Endothelial cell of umbilical vein (primary cell): ENCODE measurements around the gene NCKAP5. TPM values are rescaled to one million over a fixed set of nuclear protein-coding genes. Genes with fewer than 3 reads are reported as not detected.

Experiments used
- BruUV-seq: library from RNA; stranded (reverse); fragments of 400-500 nt; replicated peaks from 2 replicates; lab custom pipeline; 2021; lab: Mats Ljungman, UMichigan
- CTCF ChIA-PET: fragments of 300-600, 350-600 bp; sonication (Branson Sonifier 250); formaldehyde crosslinking; loops from one replicate; lab custom pipeline; 2021; ENCODE audit warnings: antibody characterized with exemption, inconsistent platforms; lab: Charles Lee
- POLR2A ChIA-PET: fragments of 300-600, 350-600 bp; sonication (Branson Sonifier 250); formaldehyde crosslinking; loops from one replicate; lab custom pipeline; 2021; ENCODE audit warnings: antibody characterized with exemption, inconsistent platforms; lab: Charles Lee
- DNase-seq: peaks from one replicate; pipeline ENCODE4 v3.0.0-alpha.2; 2011; ENCODE audit warnings: low read depth, low spot score
- FAIRE-seq: peaks from 2 replicates; lab custom pipeline; 2011; peaks lifted over from hg19 to GRCh38; lab: Jason Lieb, UNC
- H2AFZ ChIP-seq: 2 replicates; pipeline ENCODE4 v1.6.0; 2012; ENCODE audit warnings: low read depth, low read length, control low read depth, inconsistent platforms
- H3K27ac ChIP-seq: 2 replicates; pipeline ENCODE4 v1.5.1; 2011; ENCODE audit warnings: low read depth, mild to moderate bottlenecking, control low read depth, low read length, moderate library complexity; ENCODE audit not compliant: insufficient read depth
- H3K27me3 ChIP-seq, 2 experiments: 2 replicates each; pipeline versions ENCODE4 v1.6.0 to v1.6.1; 2011; ENCODE audit warnings: low read length in 2 of 2, mixed read lengths in 1 of 2; ENCODE audit not compliant: control insufficient read depth in 2 of 2, insufficient read depth in 2 of 2
- H3K36me3 ChIP-seq, 2 experiments: 2 replicates in 1 of 2; 3 replicates in 1 of 2; pipeline ENCODE4 v1.5.1; 2011; ENCODE audit warnings: low read length in 2 of 2, mild to moderate bottlenecking in 1 of 2, moderate library complexity in 1 of 2; ENCODE audit not compliant: control insufficient read depth in 2 of 2, insufficient read depth in 2 of 2; ENCODE audit errors: extremely low read depth in 1 of 2
- H3K4me1 ChIP-seq: 3 replicates; pipeline ENCODE4 v1.5.1; 2011; ENCODE audit warnings: mild to moderate bottlenecking, low read length; ENCODE audit not compliant: control insufficient read depth, insufficient read depth; ENCODE audit errors: extremely low read depth
- H3K4me2 ChIP-seq: 2 replicates; pipeline ENCODE4 v1.6.1; 2011; ENCODE audit warnings: low read length, control low read depth, mixed read lengths; ENCODE audit not compliant: insufficient read depth
- H3K4me3 ChIP-seq, 3 experiments: fragments of 200-600 bp in 1 of 3; sonication (generic), shearing (Covaris generic) in 1 of 3; replicated peaks in 1 of 3; 2 replicates each; pipeline ENCODE4 v1.5.1; 2011 to 2016; ENCODE audit warnings: control low read depth in 3 of 3, low read length in 3 of 3, mild to moderate bottlenecking in 2 of 3, inconsistent platforms in 1 of 3, low read depth in 1 of 3, moderate library complexity in 1 of 3; ENCODE audit not compliant: insufficient read depth in 1 of 3
- H3K79me2 ChIP-seq: 2 replicates; pipeline ENCODE4 v1.6.0; 2012; ENCODE audit warnings: low read length, inconsistent platforms; ENCODE audit not compliant: control insufficient read depth, insufficient read depth
- H3K9ac ChIP-seq: replicated peaks from 2 replicates; pipeline ENCODE3; 2011; ENCODE audit warnings: low read length, control low read depth; ENCODE audit not compliant: insufficient read depth; ENCODE audit errors: extremely low read depth
- H3K9me1 ChIP-seq: replicated peaks from 3 replicates; pipeline ENCODE4 v1.6.0; 2011; ENCODE audit warnings: mild to moderate bottlenecking, low read length; ENCODE audit not compliant: control insufficient read depth, insufficient read depth; ENCODE audit errors: extremely low read depth
- H3K9me3 ChIP-seq: replicated peaks from 2 replicates; pipeline ENCODE4 v1.5.1; 2012; ENCODE audit warnings: low read length, inconsistent platforms; ENCODE audit not compliant: control insufficient read depth, insufficient read depth
- H4K20me1 ChIP-seq: replicated peaks from 2 replicates; pipeline ENCODE3; 2011; ENCODE audit warnings: mild to moderate bottlenecking, low read length; ENCODE audit not compliant: control insufficient read depth, insufficient read depth; ENCODE audit errors: extremely low read depth
- EZH2 ChIP-seq: IDR thresholded peaks from 2 replicates; pipeline ENCODE4 v1.6.1; 2012; ENCODE audit warnings: borderline replicate concordance, low read depth, mild to moderate bottlenecking, moderate library complexity, low read length, inconsistent platforms; ENCODE audit not compliant: severe bottlenecking
- FOS ChIP-seq: IDR thresholded peaks from 2 replicates; pipeline ENCODE4 v1.6.1; 2011; ENCODE audit warnings: mild to moderate bottlenecking, low read length, moderate library complexity, borderline replicate concordance; ENCODE audit not compliant: insufficient read depth
- GATA2 ChIP-seq: IDR thresholded peaks from 2 replicates; pipeline ENCODE4 v1.7.0; 2011; ENCODE audit warnings: low read depth, mild to moderate bottlenecking, moderate library complexity, mixed read lengths, low read length; ENCODE audit not compliant: insufficient read length, insufficient read depth
- JUN ChIP-seq: IDR thresholded peaks from 2 replicates; pipeline ENCODE4 v1.6.1; 2011; ENCODE audit warnings: borderline replicate concordance, low read depth; ENCODE audit not compliant: insufficient read length, insufficient read depth
- MAX ChIP-seq: IDR thresholded peaks from 2 replicates; pipeline ENCODE4 v1.6.1; 2011; ENCODE audit not compliant: insufficient read depth, insufficient read length
- MYC ChIP-seq: IDR thresholded peaks from one replicate; pipeline ENCODE4 v1.6.1; 2011; ENCODE audit warnings: mild to moderate bottlenecking, low read depth, low read length
- POLR2A ChIP-seq: IDR thresholded peaks from 2 replicates; pipeline ENCODE4 v1.6.1; 2012; ENCODE audit warnings: low read depth, mild to moderate bottlenecking, control low read depth, low read length
- POLR2AphosphoS5 ChIP-seq: IDR thresholded peaks from 2 replicates; pipeline ENCODE4 v1.6.1; 2012; ENCODE audit warnings: low read depth, mild to moderate bottlenecking, control low read depth, low read length, moderate library complexity; ENCODE audit not compliant: insufficient read depth
- dilution Hi-C: fragments of 300-500 bp; cut with MboI; formaldehyde crosslinking; loops from one replicate; pipeline ENCODE4 v1.15.0; 2019; ENCODE audit warnings: low sequenced_read_pairs; ENCODE audit not compliant: extremely low pct_ligation_motif_present
- intact Hi-C: fragments of 100-400 bp; cut with micrococcal nuclease; formaldehyde crosslinking; loops from one replicate; pipeline ENCODE4 v1.10.0; 2022
- polyA plus RNA-seq, 4 experiments: library from polyadenylated mRNA; depleted of rRNA in 3 of 4; stranded (reverse) in 3 of 4; unstranded in 1 of 4; fragments of >200 nt; gene quantifications; 2 replicates each; pipeline versions ENCODE4 v1.2.1 to v1.2.3, GENCODE V29; 2011 to 2012; ENCODE audit warnings: missing spikeins in 1 of 4
- total RNA-seq: library from RNA; stranded (reverse); gene quantifications from 2 replicates; pipeline ENCODE4 v1.2.3, GENCODE V29; 2021
- TF ChIP-seq, protein P1 (sequence below), 2 donors: IDR thresholded peaks; 1 replicate in 1 of 2; 2 replicates in 1 of 2; pipeline ENCODE4 v1.5.1; 2011; ENCODE audit warnings: low read length in 2 of 2, mild to moderate bottlenecking in 2 of 2, moderate library complexity in 2 of 2, control low read depth in 1 of 2, inconsistent platforms in 1 of 2, low read depth in 1 of 2; ENCODE audit not compliant: insufficient read depth in 1 of 2; ENCODE audit errors: extremely low read depth in 1 of 2

NCKAP5 gene
- total and polyA plus RNA-seq, 2 donors (not counting 3 experiments of a cell fraction or from before 2014, with no cell fraction given) = 0.47 to 3.3 TPM

DNA sequence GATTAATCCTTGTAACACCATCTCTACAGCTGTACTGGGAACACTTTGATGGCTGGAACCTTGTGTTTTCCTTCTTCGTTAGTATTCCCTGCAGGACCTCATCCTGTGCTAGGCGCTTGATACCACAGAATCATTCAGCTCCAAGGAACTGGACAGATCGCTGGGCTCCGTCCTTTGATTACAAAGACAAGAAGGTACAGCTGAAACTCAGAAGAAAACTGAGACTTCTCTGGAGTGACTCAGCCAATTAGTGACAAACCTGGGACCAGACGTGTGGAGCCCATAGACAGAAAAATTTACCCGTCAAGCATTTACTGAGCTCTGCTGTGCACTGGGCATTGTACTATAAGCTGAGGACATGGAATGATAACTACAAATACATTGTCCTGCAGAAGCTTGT lies 67.3 kb downstream of the NCKAP5 start:
- H3K9me3 ChIP-seq = no peaks in the 10 kb centered on the region
- TF ChIP-seq MYC (no peak), JUN (no peak), POLR2AphosphoS5 (no peak), GATA2 (no peak), MAX (no peak), EZH2 (no peak), FOS (no peak), POLR2A (no peak)
- TF ChIP-seq, protein P1, sequence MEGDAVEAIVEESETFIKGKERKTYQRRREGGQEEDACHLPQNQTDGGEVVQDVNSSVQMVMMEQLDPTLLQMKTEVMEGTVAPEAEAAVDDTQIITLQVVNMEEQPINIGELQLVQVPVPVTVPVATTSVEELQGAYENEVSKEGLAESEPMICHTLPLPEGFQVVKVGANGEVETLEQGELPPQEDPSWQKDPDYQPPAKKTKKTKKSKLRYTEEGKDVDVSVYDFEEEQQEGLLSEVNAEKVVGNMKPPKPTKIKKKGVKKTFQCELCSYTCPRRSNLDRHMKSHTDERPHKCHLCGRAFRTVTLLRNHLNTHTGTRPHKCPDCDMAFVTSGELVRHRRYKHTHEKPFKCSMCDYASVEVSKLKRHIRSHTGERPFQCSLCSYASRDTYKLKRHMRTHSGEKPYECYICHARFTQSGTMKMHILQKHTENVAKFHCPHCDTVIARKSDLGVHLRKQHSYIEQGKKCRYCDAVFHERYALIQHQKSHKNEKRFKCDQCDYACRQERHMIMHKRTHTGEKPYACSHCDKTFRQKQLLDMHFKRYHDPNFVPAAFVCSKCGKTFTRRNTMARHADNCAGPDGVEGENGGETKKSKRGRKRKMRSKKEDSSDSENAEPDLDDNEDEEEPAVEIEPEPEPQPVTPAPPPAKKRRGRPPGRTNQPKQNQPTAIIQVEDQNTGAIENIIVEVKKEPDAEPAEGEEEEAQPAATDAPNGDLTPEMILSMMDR (IDR thresholded peaks at IDR 0.05; ENCODE audit: extremely low read depth in 1 of 2, insufficient read depth in 1 of 2, low read depth in 1 of 2, low read length in 2 of 2) = no peak
- BruUV-seq = no TSS peak
- FAIRE-seq (no peak), DNase-seq (no peak)
- no peaks in the 10 kb centered on the region for H3K9me1 ChIP-seq
- H3K79me2 ChIP-seq = no peaks in the 10 kb centered on the region
- no peak overlapping the region for H2AFZ ChIP-seq
- ChIA-PET POLR2A (no interaction called here), CTCF (interaction anchor here (1.7 kb wide), 1 partner anchor 19 kb away, joined by 8 read pairs; no protein-coding TSS in a partner anchor)
- dilution Hi-C loops = no loop called here
- H3K36me3 ChIP-seq = no peaks in the 10 kb centered on the region
- no peak overlapping the region for H3K9ac ChIP-seq
- no peaks in the 10 kb centered on the region for H4K20me1 ChIP-seq
- H3K4me3 ChIP-seq = no peak overlapping the region
- H3K27ac ChIP-seq = no peak overlapping the region
- intact Hi-C loops = no loop called here
- peaks cover 4% of the 10 kb centered on the region for H3K4me1 ChIP-seq
- H3K27me3 ChIP-seq = peaks cover 0 to 2% of the 10 kb centered on the region in 2 experiments
- H3K4me2 ChIP-seq = no peak overlapping the region
